AG04449 (cell line): ENCODE data around the gene GABRD.

ENCODE experiments used
- CTCF ChIA-PET: fragments of 350-600 bp; formaldehyde crosslinking; extraction: SDS; loops from one replicate; lab custom pipeline; 2021; ENCODE audit warnings: antibody characterized with exemption; lab: Yijun Ruan, JAX
- POLR2A ChIA-PET: fragments of 400-600, 350-600 bp; formaldehyde crosslinking; extraction: SDS; loops from one replicate; lab custom pipeline; 2020; ENCODE audit warnings: antibody characterized with exemption, inconsistent platforms; lab: Yijun Ruan, JAX
- DNase-seq: peaks from one replicate; pipeline ENCODE4 v3.0.0-alpha.2; 2010; ENCODE audit warnings: low read depth, low spot score
- H3K4me3 ChIP-seq: 2 replicates; pipeline ENCODE4 v1.5.1; 2011; ENCODE audit warnings: low read depth, mild to moderate bottlenecking, control low read depth, low read length
- CTCF ChIP-seq: IDR thresholded peaks from one replicate; pipeline ENCODE4 v1.5.1; 2011; ENCODE audit warnings: mild to moderate bottlenecking, moderate library complexity, low read length, control low read depth, inconsistent platforms; ENCODE audit not compliant: insufficient read depth; ENCODE audit errors: missing control alignments

GABRD gene

GRCh38 chr1:2025491-2025981, 6.4 kb downstream of the GABRD start:
- no peak for DNase-seq
- POLR2A ChIA-PET: no interaction called here
- H3K4me3 ChIP-seq: no peak overlapping the region
- CTCF ChIA-PET: interaction anchor here (4.2 kb wide), 1 partner anchor 19 kb away, joined by 15 read pairs; no protein-coding TSS in a partner anchor
- TF ChIP-seq CTCF: no peak

GRCh38 chr1:2027961-2028583, 8.9 kb downstream of the GABRD start:
- DNase-seq: no peak
- ChIA-PET POLR2A (no interaction called here), CTCF (interaction anchor here (1.5 to 4.2 kb wide), 2 partner anchors 16 to 68 kb away, joined by 4 to 15 read pairs; no protein-coding TSS in a partner anchor)
- no peak overlapping the region for H3K4me3 ChIP-seq
- no peak for TF ChIP-seq CTCF

GRCh38 chr1:2028870-2029560, 9.9 kb downstream of the GABRD start:
- no peak overlapping the region for H3K4me3 ChIP-seq
- DNase-seq: no peak
- ChIA-PET CTCF (interaction anchor here (1.5 to 4.2 kb wide), 3 partner anchors 16 to 69 kb away, joined by 4 to 15 read pairs (median 14); no protein-coding TSS in a partner anchor), POLR2A (no interaction called here)
- TF ChIP-seq CTCF: no peak

- DNase-seq: no peak
- ChIA-PET CTCF (interaction anchor here (1.3 to 3.2 kb wide), 3 partner anchors 14 to 69 kb away, joined by 3 to 14 read pairs (median 4); no protein-coding TSS in a partner anchor), POLR2A (no interaction called here)
- no peak for TF ChIP-seq CTCF
- no peak overlapping the region for H3K4me3 ChIP-seq
Observed at GRCh38 chr1:2029561-2029960, 10.4 kb downstream of the GABRD start.

GRCh38 chr1:2030076-2030871, 11.1 kb downstream of the GABRD start:
- TF ChIP-seq CTCF: no peak
- ChIA-PET POLR2A (no interaction called here), CTCF (interaction anchor here (1.1 to 3.2 kb wide), 3 partner anchors 12 to 15 kb away, joined by 3 to 14 read pairs (median 3); no protein-coding TSS in a partner anchor)
- DNase-seq: no peak
- H3K4me3 ChIP-seq: no peak overlapping the region
